Endothelial cell of umbilical vein (primary cell): Measurements from ENCODE around the gene SPINK6.

Experiments
- CTCF ChIP-seq, 2 donors: IDR thresholded peaks; 1 replicate in 1 of 2; 2 replicates in 1 of 2; pipeline ENCODE4 v1.5.1; 2011; ENCODE audit warnings: low read length in 2 of 2, mild to moderate bottlenecking in 2 of 2, moderate library complexity in 2 of 2, control low read depth in 1 of 2, inconsistent platforms in 1 of 2, low read depth in 1 of 2; ENCODE audit not compliant: insufficient read depth in 1 of 2; ENCODE audit errors: extremely low read depth in 1 of 2
- POLR2AphosphoS5 ChIP-seq: IDR thresholded peaks from 2 replicates; pipeline ENCODE4 v1.6.1; 2012; ENCODE audit warnings: low read depth, mild to moderate bottlenecking, control low read depth, low read length, moderate library complexity; ENCODE audit not compliant: insufficient read depth

DNA sequence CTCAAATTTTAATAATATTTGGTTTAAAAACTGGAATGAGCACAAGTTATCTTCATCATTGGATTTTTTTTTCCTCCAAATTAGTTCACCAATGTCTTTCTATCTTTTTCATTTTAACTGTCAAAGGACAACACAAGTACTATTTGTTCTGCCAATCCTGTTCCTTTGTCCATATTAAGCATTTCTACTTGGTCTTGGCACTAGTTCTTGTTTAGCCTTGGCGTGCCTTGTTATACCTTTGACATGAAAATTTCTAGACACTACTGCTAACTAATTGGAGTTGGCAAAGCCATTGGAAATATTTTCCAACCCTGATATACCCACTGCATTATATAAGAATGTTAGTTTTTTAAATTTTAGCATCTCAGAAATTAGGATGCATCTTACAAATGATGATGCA is 3.8 kb downstream of the SPINK6 start:
- TF ChIP-seq POLR2AphosphoS5 (no peak), CTCF (IDR thresholded peaks at IDR 0.05; ENCODE audit: extremely low read depth in 1 of 2, insufficient read depth in 1 of 2, low read depth in 1 of 2, low read length in 2 of 2) (no peak)
